ENCODE measurements around the gene SNAI3.

The SNAI3 gene

DNA sequence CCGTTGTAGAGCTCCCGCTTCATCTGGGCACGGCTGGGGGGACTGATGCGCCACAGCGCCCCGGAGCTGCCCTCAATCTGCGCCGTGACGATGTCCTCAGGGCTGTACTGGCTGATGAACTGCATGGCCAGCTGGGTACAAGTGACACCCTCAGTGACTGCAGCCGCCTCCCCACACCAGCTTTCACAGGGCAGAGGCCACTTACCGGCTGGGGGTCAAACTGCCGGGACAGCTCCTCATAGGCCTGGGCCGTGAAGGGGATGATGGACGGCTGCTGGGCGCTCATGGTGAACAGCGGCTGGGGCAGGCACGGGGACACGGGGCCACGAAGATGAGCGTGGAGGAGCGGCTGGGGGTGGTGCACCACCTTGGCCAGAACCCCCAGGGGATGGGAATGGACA, 30.3 kb upstream of the SNAI3 start:
- no peaks in the 10 kb centered on the region for H3K4me1 ChIP-seq (ENCODE audit: control insufficient read depth, insufficient read depth, low read length)
- ChIA-PET POLR2A (interaction anchor here (0.6 to 1.5 kb wide), 2 partner anchors 17 to 29 kb away, joined by 3 read pairs; no protein-coding TSS in a partner anchor), CTCF (interaction anchor here (0.5 to 2.8 kb wide), 2 partner anchors 20 to 75 kb away, joined by 3 to 22 read pairs; no protein-coding TSS in a partner anchor)
- H3K27ac ChIP-seq (ENCODE audit: extremely low read depth, low read depth, low read length): no peak overlapping the region
- no peaks in the 10 kb centered on the region for H3K9me3 ChIP-seq (ENCODE audit: control insufficient read depth, insufficient read depth, low read depth, low read length)
- no peak overlapping the region for H3K4me3 ChIP-seq (ENCODE audit: low read depth, low read length)
- peaks cover 0 to 84% of the 10 kb centered on the region in 2 experiments; a peak in 1 of 3 replicates for H3K36me3 ChIP-seq (ENCODE audit: control insufficient read depth in 2 of 2, insufficient read depth in 1 of 2, low read length in 2 of 2)
- TF ChIP-seq ZNF19 (tag by site-specific recombination; IDR thresholded peaks at IDR 0.05; ENCODE audit: low read depth) (no peak), ZNF791 (tag by site-specific recombination; IDR thresholded peaks at IDR 0.05) (no peak), ZNF132 (tag by site-specific recombination; IDR thresholded peaks at IDR 0.05; ENCODE audit: borderline replicate concordance) (no peak), ZNF501 (tag by site-specific recombination; IDR thresholded peaks at IDR 0.05) (no peak), KLF16 (tag by site-specific recombination; IDR thresholded peaks at IDR 0.05) (no peak), ZNF701 (tag by site-specific recombination; IDR thresholded peaks at IDR 0.05) (no peak), ZNF404 (tag by site-specific recombination; IDR thresholded peaks at IDR 0.05) (no peak), ZNF335 (tag by site-specific recombination; conservative IDR thresholded peaks at IDR 0.05) (no peak), SP2 (tag by site-specific recombination; IDR thresholded peaks at IDR 0.05) (no peak), ZNF16 (tag by site-specific recombination; IDR thresholded peaks at IDR 0.05; ENCODE audit: low read depth) (no peak), ZNF571 (tag by site-specific recombination; IDR thresholded peaks at IDR 0.05) (no peak), ZNF610 (tag by site-specific recombination; IDR thresholded peaks at IDR 0.05; ENCODE audit: borderline replicate concordance) (no peak)
- TF ChIP-seq, protein P1, sequence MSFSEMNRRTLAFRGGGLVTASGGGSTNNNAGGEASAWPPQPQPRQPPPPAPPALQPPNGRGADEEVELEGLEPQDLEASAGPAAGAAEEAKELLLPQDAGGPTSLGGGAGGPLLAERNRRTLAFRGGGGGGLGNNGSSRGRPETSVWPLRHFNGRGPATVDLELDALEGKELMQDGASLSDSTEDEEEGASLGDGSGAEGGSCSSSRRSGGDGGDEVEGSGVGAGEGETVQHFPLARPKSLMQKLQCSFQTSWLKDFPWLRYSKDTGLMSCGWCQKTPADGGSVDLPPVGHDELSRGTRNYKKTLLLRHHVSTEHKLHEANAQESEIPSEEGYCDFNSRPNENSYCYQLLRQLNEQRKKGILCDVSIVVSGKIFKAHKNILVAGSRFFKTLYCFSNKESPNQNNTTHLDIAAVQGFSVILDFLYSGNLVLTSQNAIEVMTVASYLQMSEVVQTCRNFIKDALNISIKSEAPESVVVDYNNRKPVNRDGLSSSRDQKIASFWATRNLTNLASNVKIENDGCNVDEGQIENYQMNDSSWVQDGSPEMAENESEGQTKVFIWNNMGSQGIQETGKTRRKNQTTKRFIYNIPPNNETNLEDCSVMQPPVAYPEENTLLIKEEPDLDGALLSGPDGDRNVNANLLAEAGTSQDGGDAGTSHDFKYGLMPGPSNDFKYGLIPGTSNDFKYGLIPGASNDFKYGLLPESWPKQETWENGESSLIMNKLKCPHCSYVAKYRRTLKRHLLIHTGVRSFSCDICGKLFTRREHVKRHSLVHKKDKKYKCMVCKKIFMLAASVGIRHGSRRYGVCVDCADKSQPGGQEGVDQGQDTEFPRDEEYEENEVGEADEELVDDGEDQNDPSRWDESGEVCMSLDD (tag by site-specific recombination; IDR thresholded peaks at IDR 0.05): no peak

DNA sequence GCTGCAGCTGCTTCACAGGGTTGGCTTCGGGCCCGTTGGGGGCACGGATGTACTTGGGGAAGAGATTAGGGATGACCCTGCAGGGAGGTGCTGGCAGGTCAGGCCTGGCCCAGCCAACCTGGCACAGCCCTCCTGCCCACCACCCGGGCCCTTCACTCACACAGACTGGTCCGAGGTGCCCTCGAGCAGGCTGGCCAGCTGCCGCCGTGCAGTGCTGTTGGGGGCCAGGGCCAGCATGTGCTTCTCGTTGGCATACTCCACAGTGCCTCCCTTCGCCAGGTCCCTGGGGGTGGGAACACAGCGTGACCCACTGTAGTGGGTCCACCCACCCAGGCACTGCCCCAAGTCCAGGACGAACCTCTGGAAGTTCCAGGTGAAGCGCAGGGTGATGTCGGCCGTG, 29.9 kb upstream of the SNAI3 start:
- no peak overlapping the region for H3K4me3 ChIP-seq (ENCODE audit: low read depth, low read length)
- ChIA-PET POLR2A (interaction anchor here (0.6 to 1.5 kb wide), 2 partner anchors 17 to 28 kb away, joined by 3 read pairs; no protein-coding TSS in a partner anchor), CTCF (interaction anchor here (0.5 to 2.8 kb wide), 2 partner anchors 21 to 75 kb away, joined by 3 to 22 read pairs; no protein-coding TSS in a partner anchor)
- no peaks in the 10 kb centered on the region for H3K9me3 ChIP-seq (ENCODE audit: control insufficient read depth, insufficient read depth, low read depth, low read length)
- H3K4me1 ChIP-seq (ENCODE audit: control insufficient read depth, insufficient read depth, low read length): no peaks in the 10 kb centered on the region
- H3K36me3 ChIP-seq (ENCODE audit: control insufficient read depth in 2 of 2, insufficient read depth in 1 of 2, low read length in 2 of 2): peaks cover 0 to 83% of the 10 kb centered on the region in 2 experiments; a peak in 1 of 3 replicates
- H3K27ac ChIP-seq (ENCODE audit: extremely low read depth, low read depth, low read length): no peak overlapping the region
- TF ChIP-seq, protein P2, sequence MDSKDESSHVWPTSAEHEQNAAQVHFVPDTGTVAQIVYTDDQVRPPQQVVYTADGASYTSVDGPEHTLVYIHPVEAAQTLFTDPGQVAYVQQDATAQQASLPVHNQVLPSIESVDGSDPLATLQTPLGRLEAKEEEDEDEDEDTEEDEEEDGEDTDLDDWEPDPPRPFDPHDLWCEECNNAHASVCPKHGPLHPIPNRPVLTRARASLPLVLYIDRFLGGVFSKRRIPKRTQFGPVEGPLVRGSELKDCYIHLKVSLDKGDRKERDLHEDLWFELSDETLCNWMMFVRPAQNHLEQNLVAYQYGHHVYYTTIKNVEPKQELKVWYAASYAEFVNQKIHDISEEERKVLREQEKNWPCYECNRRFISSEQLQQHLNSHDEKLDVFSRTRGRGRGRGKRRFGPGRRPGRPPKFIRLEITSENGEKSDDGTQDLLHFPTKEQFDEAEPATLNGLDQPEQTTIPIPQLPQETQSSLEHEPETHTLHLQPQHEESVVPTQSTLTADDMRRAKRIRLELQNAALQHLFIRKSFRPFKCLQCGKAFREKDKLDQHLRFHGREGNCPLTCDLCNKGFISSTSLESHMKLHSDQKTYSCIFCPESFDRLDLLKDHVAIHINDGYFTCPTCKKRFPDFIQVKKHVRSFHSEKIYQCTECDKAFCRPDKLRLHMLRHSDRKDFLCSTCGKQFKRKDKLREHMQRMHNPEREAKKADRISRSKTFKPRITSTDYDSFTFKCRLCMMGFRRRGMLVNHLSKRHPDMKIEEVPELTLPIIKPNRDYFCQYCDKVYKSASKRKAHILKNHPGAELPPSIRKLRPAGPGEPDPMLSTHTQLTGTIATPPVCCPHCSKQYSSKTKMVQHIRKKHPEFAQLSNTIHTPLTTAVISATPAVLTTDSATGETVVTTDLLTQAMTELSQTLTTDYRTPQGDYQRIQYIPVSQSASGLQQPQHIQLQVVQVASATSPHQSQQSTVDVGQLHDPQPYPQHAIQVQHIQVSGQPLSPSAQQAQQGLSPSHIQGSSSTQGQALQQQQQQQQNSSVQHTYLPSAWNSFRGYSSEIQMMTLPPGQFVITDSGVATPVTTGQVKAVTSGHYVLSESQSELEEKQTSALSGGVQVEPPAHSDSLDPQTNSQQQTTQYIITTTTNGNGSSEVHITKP (tag by site-specific recombination; IDR thresholded peaks at IDR 0.05): no peak
- TF ChIP-seq ZNF626 (tag by site-specific recombination; IDR thresholded peaks at IDR 0.05) (no peak), ZBTB7A (tag by site-specific recombination; IDR thresholded peaks at IDR 0.05; ENCODE audit: low read depth) (no peak), ZNF521 (tag by site-specific recombination; IDR thresholded peaks at IDR 0.05) (no peak), HOXA7 (CRISPR knock-in tag; IDR thresholded peaks at IDR 0.05; ENCODE audit: borderline replicate concordance) (no peak), ZFP69B (tag by site-specific recombination; IDR thresholded peaks at IDR 0.05) (no peak), ZNF621 (tag by site-specific recombination; IDR thresholded peaks at IDR 0.05) (no peak), GLI4 (tag by site-specific recombination; IDR thresholded peaks at IDR 0.05) (no peak), ZNF341 (tag by site-specific recombination; IDR thresholded peaks at IDR 0.05; ENCODE audit: low read depth) (no peak), ZIC2 (tag by site-specific recombination; IDR thresholded peaks at IDR 0.05) (no peak), ZNF555 (tag by site-specific recombination; conservative IDR thresholded peaks at IDR 0.05) (no peak)
- TF ChIP-seq, protein P3, sequence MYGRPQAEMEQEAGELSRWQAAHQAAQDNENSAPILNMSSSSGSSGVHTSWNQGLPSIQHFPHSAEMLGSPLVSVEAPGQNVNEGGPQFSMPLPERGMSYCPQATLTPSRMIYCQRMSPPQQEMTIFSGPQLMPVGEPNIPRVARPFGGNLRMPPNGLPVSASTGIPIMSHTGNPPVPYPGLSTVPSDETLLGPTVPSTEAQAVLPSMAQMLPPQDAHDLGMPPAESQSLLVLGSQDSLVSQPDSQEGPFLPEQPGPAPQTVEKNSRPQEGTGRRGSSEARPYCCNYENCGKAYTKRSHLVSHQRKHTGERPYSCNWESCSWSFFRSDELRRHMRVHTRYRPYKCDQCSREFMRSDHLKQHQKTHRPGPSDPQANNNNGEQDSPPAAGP (tag by site-specific recombination; IDR thresholded peaks at IDR 0.05): no peak
- TF ChIP-seq, protein P4, sequence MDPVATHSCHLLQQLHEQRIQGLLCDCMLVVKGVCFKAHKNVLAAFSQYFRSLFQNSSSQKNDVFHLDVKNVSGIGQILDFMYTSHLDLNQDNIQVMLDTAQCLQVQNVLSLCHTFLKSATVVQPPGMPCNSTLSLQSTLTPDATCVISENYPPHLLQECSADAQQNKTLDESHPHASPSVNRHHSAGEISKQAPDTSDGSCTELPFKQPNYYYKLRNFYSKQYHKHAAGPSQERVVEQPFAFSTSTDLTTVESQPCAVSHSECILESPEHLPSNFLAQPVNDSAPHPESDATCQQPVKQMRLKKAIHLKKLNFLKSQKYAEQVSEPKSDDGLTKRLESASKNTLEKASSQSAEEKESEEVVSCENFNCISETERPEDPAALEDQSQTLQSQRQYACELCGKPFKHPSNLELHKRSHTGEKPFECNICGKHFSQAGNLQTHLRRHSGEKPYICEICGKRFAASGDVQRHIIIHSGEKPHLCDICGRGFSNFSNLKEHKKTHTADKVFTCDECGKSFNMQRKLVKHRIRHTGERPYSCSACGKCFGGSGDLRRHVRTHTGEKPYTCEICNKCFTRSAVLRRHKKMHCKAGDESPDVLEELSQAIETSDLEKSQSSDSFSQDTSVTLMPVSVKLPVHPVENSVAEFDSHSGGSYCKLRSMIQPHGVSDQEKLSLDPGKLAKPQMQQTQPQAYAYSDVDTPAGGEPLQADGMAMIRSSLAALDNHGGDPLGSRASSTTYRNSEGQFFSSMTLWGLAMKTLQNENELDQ (tag by site-specific recombination; IDR thresholded peaks at IDR 0.05; ENCODE audit: low read depth): no peak
